Fibroblast of the conjunctiva (primary cell): ENCODE results near the gene CNGA2.
A peak's percentile ranks its signal among the peaks of the same experiment; 100 is the strongest.

Source experiments
- DNase-seq: peaks from one replicate; pipeline ENCODE4 v3.0.0-alpha.2; 2010; ENCODE audit warnings: low read depth

Gene CNGA2

DNA sequence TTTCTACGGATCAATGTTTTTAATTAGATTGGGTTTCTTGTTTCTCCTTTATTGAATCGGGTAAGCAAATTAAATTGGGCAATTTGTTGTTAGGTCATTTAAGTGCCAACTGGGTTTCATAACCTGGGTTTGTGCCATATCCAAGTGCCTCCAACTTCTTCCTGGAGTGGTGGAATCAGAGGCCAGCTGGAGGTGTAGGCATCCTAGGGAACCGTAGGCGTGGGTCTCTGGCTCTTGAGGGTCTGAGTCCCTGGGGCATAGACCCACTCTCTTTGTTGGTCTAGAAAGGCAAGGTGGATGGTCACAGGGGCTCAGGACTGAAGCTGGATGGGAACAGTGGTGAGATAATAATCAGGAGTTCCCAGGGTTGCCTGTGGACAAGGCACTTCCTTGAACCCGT is 18.3 kb downstream of the CNGA2 start:
- no peak for DNase-seq

DNA sequence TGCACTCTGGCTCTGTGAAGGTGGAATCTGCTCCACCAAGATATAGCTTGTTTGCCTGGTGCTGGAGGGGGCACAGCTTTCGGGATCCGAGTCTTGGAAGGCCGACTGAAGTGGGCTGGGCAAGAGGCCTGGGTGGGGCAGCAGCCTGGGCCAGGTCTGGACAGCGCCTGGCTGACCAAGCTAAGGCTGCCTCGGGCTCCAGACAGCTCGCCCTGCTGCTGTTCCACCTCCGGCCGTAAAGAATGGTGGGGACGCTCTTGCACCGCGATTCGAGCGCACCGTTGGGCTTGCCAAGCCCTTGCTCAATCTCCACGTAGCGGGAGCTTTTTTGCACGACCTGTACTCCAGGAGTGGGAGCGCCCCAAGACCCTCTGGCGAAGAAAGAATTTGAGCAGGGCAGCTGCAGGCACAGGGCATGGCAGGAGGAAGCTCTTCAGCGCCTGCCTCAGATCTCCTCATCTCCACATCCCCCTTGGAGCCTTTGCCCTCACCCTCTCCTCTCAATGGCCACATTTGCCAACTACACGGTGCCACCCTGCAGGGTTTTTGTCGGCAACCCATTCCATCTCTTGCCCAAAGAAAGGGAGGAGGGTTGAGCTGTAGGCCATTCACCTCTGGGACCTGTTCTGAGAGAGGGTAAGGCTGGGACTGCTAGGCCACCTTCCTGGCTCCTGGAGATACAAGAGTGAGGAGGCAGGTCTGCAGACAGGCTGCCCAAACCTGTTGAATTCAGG is 18.9 kb downstream of the CNGA2 start:
- peak; percentile 34 for DNase-seq

DNA sequence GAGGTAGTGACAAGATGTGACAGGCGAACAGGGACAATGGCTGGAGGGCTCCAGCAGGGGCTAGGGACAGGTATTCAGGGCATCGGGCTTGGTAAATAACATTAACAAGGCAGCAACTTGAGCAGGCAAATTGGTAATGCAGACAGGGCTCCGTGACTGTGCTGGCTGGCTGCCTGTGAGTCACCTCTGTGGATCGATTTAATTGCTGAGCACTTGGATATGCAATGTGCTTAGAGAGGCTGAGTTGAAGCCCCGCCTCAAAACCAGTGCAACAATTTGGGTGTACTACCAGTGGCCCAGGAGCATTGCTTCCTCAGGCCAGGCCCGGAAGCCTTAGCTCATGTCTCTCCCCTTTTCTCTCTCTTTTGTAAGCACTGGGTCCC is 19.5 kb downstream of the CNGA2 start:
- DNase-seq, result peak; percentile 27

DNA sequence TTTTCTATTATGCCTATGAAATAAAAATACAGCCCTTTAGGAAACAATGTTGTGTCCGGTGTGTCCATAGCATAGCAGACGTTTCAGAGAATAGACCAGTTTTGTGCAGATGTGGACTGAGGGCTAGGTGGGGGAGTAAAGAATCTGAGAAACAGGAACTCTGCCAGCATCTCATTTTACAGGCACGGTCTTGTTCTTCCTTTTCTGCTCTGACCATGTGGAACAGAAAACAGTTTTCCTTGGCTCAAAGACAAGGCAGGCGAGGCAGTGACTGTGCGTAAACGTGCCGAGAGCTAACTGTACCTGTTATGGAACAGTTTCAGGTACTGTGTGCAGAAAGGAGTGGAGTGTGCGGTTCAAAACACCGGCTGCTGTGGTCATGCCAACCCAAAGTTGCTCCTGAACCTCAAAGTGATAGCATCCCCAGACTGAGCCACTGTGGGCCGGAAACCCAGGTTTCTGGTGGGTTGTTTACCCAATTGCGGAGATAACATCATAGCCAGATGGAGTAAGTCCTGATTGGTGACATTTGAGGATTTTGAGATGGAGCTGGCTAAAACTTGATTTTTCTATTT is 20.2 kb downstream of the CNGA2 start:
- no peak for DNase-seq

DNA sequence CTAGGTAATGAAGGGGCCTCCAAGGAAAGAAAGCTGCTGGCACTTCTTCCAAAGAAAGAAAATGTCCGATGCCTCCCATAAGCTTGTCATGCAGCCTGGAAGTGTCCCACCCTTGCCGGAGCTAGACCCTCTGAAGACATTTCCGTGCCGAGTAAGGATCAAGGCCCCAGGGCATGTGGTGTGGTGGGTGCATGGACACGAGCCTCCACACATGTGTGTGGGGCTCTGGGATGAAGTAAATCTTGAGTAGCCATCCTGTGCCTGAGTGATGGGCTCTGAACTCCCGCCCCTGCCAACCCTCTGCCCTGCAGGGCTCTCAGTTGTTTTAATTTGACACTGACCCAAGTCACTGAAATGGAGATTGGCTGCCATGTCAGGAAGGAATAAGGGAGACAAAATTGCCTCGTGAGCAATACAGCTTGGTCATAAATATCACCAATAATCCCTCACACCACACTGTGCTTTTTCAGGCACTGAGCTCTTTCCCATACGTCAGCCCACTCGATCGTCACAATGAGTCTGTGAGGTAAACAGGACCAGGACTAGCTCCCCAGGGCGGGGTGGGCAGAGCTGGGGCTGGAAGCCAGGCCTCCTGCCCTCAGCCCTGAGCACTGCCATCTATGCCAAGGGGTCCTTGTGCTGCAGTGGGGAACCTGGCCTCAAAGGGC is 24.6 kb downstream of the CNGA2 start:
- DNase-seq, result no peak

DNA sequence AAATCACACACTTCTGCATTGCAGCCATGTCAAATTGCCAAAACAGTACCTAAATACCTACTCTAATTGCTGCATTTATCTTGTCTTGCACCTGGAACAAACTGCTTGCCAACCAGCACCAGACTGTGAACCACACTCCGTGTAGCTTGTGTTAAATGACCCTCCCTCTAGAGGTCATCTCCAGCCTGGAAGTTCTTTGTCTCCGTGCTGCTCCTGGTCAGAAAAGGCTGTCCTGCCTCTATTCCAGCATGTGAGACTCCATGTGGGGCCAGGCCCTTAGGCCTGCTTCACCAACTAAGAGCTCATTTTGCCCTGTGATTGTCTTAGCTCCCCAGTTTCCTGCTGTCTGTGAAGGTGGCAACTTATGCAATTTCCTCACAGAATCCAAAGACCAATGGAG is 28.3 kb downstream of the CNGA2 start:
- no peak for DNase-seq

DNA sequence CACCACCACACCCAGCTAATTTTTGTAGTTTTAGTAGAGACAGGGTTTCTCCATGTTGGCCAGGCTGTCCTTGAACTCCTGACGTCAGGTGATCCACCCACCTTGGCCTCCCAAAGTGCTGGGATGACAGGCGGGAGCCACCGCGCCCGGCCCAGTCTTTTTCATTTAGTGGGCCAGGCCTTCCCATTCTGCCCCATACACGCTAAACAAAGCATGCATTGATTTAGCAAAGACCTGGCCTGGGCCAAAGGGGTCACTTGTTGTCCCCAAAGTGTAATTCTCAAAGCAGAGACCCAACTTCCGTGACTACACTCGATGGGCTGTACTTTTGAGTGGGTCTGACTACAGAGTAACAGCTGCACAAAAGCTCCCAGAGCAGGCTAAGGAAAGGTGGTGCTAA is 29.2 kb downstream of the CNGA2 start:
- DNase-seq, result no peak

DNA sequence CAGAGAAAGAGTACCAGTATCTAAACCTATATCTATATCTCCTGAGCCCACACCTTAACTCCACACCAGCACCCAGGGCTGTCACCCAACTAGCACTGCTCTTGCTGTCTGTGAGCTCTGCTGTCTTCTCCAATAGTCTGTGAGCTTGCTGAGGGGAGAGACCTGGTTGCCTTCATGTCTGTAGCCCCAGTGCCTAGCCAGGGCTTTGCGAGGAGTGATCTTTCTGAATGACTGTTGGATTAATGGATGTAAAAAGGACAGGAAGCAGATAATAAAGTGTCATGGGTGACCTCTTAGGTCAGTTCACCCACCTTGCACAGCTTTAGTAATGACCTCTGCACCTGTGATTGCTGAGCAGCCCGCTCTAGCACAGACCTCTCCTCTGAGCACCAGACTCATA is 30.5 kb downstream of the CNGA2 start:
- DNase-seq, result no peak

DNA sequence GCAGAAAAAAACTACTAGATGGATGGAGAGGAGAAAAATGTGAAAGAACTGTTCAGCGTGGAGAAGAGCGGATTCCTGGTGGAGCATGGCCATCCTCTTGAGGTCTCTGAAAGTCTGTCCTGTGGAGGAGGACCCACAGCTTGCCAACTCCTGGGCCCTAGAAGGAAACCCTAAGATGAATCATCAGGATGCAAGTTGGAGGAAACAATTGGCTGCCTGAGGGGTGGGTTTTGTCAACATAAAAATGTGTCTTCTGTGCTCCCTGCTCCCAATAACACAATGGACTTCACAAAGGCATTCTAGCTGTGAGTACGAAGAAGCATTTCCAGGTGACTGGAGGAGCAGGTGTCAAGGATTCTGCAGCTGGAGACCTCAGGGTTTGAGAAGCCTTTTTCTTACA is 37.2 kb downstream of the CNGA2 start:
- no peak for DNase-seq

DNA sequence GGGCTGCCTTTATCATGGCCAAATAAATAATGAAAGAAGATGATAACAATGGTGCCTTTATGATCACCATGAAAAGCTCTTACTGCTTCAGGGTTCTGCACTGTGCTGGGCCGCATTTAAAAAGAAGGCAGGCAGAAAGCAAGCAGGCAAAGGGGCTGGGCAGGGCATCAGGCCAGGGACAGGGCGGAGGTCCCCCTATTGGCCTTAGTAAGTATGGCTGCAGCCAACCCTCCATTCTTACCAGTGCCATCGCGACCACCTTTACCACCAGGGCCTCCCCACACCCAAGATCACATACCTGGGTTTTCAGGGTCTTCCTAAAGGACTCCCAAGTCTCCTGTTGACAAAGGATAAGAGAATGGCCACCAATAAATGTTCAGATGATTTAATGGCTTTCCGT is 38.9 kb downstream of the CNGA2 start:
- DNase-seq, result no peak

DNA sequence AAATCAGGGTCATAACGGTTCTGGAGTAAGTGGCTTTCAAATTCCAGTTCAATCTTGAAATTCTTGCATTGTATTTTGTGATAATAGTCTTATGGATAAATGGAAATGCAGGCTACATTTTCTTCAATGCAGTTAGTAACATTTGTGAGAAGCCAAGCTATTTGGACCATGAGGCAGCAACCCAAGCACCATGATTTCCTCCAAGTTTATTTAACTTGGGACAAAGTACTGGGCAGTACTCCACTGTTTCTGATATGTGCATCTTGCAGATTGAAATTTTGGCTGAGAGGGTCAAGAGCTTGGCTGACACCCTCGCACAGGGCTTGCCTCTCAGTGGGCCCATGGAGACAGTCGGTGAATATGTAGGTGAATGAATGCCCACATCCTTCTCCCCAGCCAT is 39.9 kb downstream of the CNGA2 start:
- no peak for DNase-seq

DNA sequence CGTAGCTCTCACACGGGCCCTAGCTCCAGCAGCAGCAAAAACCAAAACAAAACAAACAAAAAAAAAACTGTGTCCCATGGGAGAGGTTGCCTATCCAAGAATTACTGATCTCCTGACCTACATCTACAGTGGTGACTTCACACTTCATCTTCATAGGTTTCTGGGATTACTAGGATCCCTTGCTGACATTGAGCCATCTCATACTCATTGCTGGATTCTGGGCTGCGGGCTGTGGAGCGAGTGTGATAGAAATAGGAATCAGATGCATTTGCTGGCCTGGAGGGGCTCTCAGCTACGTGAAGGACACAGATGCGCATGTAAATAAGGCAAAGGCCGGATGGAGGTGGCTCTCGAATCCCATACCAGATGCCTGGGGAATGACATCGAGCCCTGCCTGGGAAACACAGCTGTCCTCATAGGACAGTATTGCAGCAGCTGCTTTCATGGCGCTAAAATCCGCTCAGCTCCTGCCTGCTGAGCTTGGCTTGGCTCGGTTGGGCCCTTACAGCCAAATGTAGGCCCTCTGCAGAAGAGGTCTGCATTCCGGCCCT is 41.7 kb downstream of the CNGA2 start:
- DNase-seq, result no peak

DNA sequence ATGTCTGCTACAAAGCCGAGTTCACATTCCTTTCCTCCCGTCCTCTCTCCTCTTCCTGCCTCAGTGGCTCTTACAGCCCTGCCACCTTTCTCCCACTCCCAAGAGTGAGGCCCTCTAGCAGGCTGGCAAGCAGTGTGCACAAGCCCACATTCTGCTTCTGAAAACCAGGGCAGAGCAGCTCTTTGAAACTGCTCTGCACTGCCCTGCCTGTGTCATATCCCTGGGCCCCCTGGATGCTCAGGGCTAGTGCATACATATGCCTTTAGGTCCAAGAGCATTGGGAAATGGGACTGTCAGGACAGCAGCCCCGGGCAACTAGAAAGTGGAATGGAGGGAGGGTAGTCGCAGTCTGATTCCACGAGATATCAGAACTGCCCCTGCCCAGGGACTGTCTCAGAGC is 42.4 kb downstream of the CNGA2 start:
- DNase-seq, result no peak

DNA sequence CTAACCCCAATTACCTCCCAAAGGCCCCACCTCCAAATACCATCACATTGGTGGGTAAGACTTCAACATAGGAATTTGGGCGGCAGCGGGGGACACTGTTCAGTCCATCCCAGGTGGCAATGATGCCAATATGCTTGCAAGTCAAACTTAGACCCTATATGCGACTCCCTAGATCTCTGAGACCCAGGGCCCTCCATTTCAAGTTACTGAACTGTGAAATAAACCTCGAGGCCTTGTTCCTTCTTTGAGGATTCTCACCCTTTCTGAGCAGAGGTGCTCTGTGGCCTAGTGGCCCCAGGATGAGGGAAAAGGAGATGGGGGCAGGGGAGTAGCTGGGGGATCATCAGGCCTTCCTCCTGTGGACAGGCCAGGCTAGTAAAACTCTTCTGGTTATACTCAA is 44.7 kb downstream of the CNGA2 start:
- no peak for DNase-seq

DNA sequence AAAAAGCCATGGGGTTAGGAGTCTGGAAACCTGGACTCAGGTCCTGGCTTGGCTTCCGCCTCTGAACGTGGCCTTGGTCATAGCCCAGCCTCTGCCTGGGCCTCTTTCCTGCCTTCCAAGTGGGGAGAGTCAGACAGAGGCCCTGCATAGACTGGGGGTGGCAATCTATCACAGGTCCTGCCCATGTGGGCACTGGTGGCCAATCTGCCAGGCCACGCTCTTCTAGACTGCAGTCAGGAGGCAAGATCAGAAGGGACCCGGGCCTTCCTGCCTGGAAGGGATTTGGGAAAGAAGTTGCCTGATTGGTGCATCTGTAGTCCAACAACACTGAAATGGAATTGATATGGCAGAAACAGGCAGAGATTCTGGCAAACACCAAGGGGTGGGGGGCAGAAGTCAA is 46.1 kb downstream of the CNGA2 start:
- DNase-seq, result no peak

DNA sequence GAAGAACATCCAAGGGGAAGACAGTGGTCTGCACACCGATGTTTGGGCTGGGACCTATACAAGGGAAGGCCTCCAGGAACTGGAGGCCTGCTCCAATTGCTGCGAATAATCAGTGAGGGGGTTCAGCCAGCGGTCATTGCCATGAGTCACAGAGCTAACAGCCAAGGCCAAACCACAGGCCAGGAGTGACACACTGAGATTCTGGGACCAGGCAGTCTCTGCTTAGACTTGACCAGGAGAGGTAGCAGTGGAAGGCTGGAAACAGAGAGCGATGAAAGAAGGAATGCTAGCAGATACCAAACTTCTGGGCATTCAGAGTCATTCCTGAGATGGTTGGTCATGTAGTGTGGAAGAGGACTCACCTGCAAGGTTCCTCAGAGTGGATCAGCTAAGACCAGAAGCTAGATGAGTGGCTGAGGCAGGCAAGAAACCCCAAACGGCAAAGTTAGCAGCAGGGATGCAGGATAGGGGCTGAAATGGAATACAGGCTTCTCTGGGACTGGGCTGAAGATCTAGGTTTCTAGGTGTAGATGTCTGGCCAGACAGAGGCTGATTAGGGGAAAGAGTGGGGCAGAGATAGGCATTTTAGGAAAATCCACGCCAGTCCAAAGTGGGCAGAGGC is 54.7 kb downstream of the CNGA2 start:
- DNase-seq, result peak; percentile 40

DNA sequence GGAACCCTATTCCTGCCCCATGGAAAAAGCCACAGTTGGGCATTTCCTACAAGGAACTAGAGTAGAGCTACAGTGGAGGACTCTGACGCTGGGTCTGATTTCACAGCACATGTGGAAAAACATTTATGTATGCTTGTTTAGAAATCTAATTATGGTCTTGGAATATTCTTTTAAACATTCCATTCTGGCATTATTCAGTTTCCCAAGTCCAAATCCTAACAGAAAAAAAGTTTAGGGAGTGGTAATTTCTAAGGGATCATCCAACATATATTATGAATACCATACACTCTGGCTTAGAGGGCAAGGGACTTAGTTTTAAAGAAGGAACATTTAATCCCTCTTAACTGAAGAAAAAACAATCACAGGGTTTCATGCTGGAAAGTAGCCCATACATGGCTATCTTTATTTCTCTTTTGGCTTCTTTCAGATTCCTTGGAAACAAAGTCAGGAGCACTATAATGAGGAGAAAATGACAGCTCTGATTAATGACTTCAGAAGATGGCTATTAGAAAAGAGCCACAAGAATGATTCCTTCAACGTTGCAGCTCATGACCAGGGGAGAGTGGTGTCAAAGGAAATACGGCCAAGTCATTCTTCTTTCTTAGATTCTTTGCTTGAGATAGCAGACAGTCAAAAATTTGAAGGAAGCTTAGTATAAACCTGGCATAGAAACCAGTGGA is 56.1 kb downstream of the CNGA2 start:
- DNase-seq, result peak; percentile 32

DNA sequence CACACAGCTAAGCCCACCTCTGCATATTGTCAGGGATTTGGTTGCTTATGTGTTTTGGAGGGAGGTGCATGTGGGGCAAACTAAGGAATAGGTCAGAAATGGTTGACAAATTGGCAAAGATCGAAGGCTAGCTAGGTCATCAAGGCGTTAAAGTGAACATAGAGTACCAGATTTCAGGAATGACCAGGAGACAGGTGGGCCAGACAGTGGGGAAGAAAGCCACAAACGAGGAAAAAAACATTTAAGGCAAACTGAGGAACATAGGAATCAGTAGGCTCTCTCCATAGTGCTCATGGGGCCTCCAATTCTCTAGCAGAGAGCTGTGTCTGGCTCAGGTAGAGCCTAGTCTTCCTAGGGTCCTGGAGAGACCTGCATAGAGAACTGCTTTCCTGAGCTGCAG is 57.4 kb downstream of the CNGA2 start:
- no peak for DNase-seq

DNA sequence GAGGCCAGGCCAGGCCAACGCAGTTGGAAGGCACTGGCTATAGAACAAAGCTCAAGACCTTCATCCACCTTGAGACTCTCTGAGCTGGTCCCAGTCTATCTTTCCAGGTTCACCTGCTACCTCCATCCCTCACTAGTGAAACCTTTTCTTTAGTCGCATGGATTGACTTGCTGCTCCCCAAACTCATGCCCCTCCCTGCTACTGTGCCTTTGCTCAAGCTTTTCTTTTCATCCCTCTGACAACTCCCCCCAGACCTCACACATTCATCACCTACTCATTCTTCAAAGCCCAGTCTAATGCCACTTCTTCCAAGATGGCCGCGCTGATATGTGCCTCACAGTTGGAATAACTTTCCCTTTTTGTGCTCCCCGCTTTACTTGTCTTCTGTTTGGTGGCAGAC is 58.0 kb downstream of the CNGA2 start:
- no peak for DNase-seq

DNA sequence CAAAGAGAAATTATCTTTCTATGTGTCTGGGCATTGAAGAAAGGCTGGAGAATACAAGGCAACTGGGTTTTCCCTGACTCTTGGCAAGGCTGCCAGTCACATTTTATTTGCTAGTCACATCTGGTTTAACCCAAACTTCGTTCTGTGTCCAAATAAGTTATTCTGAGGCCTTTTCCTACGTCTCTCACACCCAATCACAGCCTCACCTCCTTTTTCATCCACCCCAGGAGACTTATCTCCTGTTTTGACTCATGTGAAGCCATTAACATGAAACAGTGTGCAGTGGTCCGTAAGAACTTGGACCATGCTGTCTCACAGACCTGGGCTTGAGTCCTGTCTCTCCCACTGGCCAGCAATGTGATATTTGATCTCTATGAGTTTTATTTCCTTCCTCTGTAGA is 59.3 kb downstream of the CNGA2 start:
- DNase-seq, result no peak
